22Rv1 (cell line): ENCODE measurements around the gene BBS10.

Experiments used
- H3K27ac ChIP-seq: fragments of 450-650 bp; 2 replicates; pipeline ENCODE4 v1.5.1; 2017
- CTCF ChIP-seq: fragments of 450-650 bp; IDR thresholded peaks from 2 replicates; pipeline ENCODE4 v1.5.1; 2017; ENCODE audit warnings: mild to moderate bottlenecking
- ZFX ChIP-seq: fragments of 450-650 bp; IDR thresholded peaks from 2 replicates; pipeline ENCODE4 v1.6.1; 2017; ENCODE audit warnings: antibody characterized with exemption, borderline replicate concordance

BBS10 gene

GRCh38 chr12:76346236-76346635 lies 2.0 kb downstream of the BBS10 start:
- no peak overlapping the region for H3K27ac ChIP-seq
- TF ChIP-seq CTCF (no peak), ZFX (no peak)

GRCh38 chr12:76345569-76345968 lies 2.6 kb downstream of the BBS10 start:
- TF ChIP-seq ZFX: no peak
- no peak for TF ChIP-seq CTCF
- no peak overlapping the region for H3K27ac ChIP-seq

- no peak overlapping the region for H3K27ac ChIP-seq
Measured at GRCh38 chr12:76341436-76342030, 6.7 kb downstream of the BBS10 start.

GRCh38 chr12:76340680-76341435 lies 7.4 kb downstream of the BBS10 start:
- H3K27ac ChIP-seq: no peak overlapping the region
- TF ChIP-seq ZFX (no peak), CTCF (no peak)

More at GRCh38 chr12:76341436-76342030, 6.7 kb downstream of the BBS10 start:
- TF ChIP-seq ZFX (no peak), CTCF (no peak)

- TF ChIP-seq ZFX (no peak), CTCF (no peak)
- no peak overlapping the region for H3K27ac ChIP-seq
Measured at GRCh38 chr12:76337583-76337982, 10.6 kb downstream of the BBS10 start.

- H3K27ac ChIP-seq: no peak overlapping the region
- no peak for TF ChIP-seq CTCF
- TF ChIP-seq ZFX: no peak
Measured at GRCh38 chr12:76332606-76333005, 15.6 kb downstream of the BBS10 start.

GRCh38 chr12:76329606-76330005 lies 18.6 kb downstream of the BBS10 start:
- H3K27ac ChIP-seq: no peak overlapping the region
- no peak for TF ChIP-seq CTCF
- no peak for TF ChIP-seq ZFX
